GM23248 (cell line): Measurements from ENCODE around the gene SNX32. TPM values are rescaled to one million over a fixed set of nuclear protein-coding genes. Genes with fewer than 3 reads are reported as not detected.
"Not testable (repeated sequence)": the region's sequence is repeated elsewhere in the genome, so short reads cannot be mapped to it uniquely, and the experiment has no call there.

Experiments
- DNase-seq: peaks from one replicate; pipeline ENCODE4 v3.0.0-alpha.2; 2015
- H2AFZ ChIP-seq: fragments of 200-600 bp; sonication (generic); 2 replicates; pipeline ENCODE4 v1.6.1; 2016; ENCODE audit warnings: antibody characterized with exemption
- H3F3A ChIP-seq: fragments of 200-600 bp; sonication (generic); 2 replicates; pipeline ENCODE4 v1.6.1; 2016; ENCODE audit warnings: mild to moderate bottlenecking, antibody characterized with exemption, mixed run types; ENCODE audit not compliant: insufficient read depth
- H3K27ac ChIP-seq: fragments of 200-600 bp; sonication (generic); 2 replicates; pipeline ENCODE4 v1.5.1; 2016; ENCODE audit warnings: mild to moderate bottlenecking
- H3K27me3 ChIP-seq: fragments of 200-600 bp; sonication (generic); replicated peaks from 2 replicates; pipeline ENCODE4 v1.6.1; 2016; ENCODE audit warnings: mild to moderate bottlenecking; ENCODE audit not compliant: insufficient read depth
- H3K36me3 ChIP-seq: fragments of 200-600 bp; sonication (generic); 2 replicates; pipeline ENCODE4 v1.6.1; 2016; ENCODE audit warnings: low read depth, mild to moderate bottlenecking
- H3K4me1 ChIP-seq: fragments of 200-600 bp; sonication (generic); 2 replicates; pipeline ENCODE4 v1.6.1; 2016; ENCODE audit warnings: mild to moderate bottlenecking; ENCODE audit not compliant: insufficient read depth
- H3K4me2 ChIP-seq: fragments of 200-600 bp; sonication (generic); one replicate; pipeline ENCODE4 v1.6.1; 2016; ENCODE audit warnings: mild to moderate bottlenecking; ENCODE audit not compliant: unreplicated experiment
- H3K4me3 ChIP-seq: fragments of 200-600 bp; sonication (generic); 2 replicates; pipeline ENCODE4 v1.5.1; 2016; ENCODE audit warnings: mild to moderate bottlenecking
- H3K79me2 ChIP-seq: fragments of 200-600 bp; sonication (generic); 2 replicates; pipeline ENCODE4 v1.6.1; 2016; ENCODE audit warnings: mild to moderate bottlenecking; ENCODE audit not compliant: insufficient read depth
- H3K9ac ChIP-seq: fragments of 200-600 bp; sonication (generic); 2 replicates; pipeline ENCODE4 v1.6.1; 2016; ENCODE audit warnings: mild to moderate bottlenecking
- H3K9me2 ChIP-seq: fragments of 200-600 bp; sonication (generic); 2 replicates; pipeline ENCODE4 v1.6.1; 2016; ENCODE audit warnings: mixed run types, mild to moderate bottlenecking, moderate library complexity; ENCODE audit not compliant: insufficient read depth
- H3K9me3 ChIP-seq: fragments of 200-600 bp; sonication (generic); one replicate; pipeline ENCODE4 v1.6.1; 2017; ENCODE audit warnings: low read depth
- H4K20me1 ChIP-seq: fragments of 200-600 bp; sonication (generic); 2 replicates; pipeline ENCODE4 v1.6.0; 2016; ENCODE audit not compliant: insufficient read depth
- EZH2 ChIP-seq: fragments of 200-600 bp; sonication (generic); IDR thresholded peaks from 2 replicates; pipeline ENCODE4 v1.6.1; 2018; ENCODE audit warnings: antibody characterized with exemption, mild to moderate bottlenecking; ENCODE audit not compliant: insufficient read depth, poor library complexity, severe bottlenecking
- EZH2phosphoT487 ChIP-seq: fragments of 200-600 bp; sonication (generic); IDR thresholded peaks from 2 replicates; pipeline ENCODE4 v1.6.1; 2018; ENCODE audit warnings: antibody characterized with exemption, moderate library complexity, mild to moderate bottlenecking, low read depth; ENCODE audit not compliant: insufficient read depth
- WGBS, 2 experiments: methylation state at CpG; one replicate each; pipeline ENCODE4 v1.1.6; 2015 to 2017; ENCODE audit warnings: low lambda C conversion rate in 2 of 2, low coverage in 1 of 2; ENCODE audit errors: missing lambda C conversion rate in 2 of 2; 5-methylcytosine and 5-hydroxymethylcytosine counted together
- in situ Hi-C: fragments of 300-500 bp; cut with MboI; formaldehyde crosslinking; loops from 2 replicates; pipeline ENCODE4 v1.15.0; 2020
- polyA plus RNA-seq: library from polyadenylated mRNA; unstranded; fragments of >200 nt; fragmentation: Nextera tagmentation; extraction: Ambion mirVana; gene quantifications from 2 replicates; pipeline ENCODE4 v1.2.1, GENCODE V29; 2016
- total RNA-seq: library from RNA; depleted of rRNA; stranded (reverse); fragments of >200 nt; shearing (Covaris generic); gene quantifications from 2 replicates; pipeline ENCODE4 v1.2.3, GENCODE V29; 2014

The SNX32 gene
- total and polyA plus RNA-seq, 2 experiments from 2014 or later, result 0.51 TPM; not detected in 1

DNA sequence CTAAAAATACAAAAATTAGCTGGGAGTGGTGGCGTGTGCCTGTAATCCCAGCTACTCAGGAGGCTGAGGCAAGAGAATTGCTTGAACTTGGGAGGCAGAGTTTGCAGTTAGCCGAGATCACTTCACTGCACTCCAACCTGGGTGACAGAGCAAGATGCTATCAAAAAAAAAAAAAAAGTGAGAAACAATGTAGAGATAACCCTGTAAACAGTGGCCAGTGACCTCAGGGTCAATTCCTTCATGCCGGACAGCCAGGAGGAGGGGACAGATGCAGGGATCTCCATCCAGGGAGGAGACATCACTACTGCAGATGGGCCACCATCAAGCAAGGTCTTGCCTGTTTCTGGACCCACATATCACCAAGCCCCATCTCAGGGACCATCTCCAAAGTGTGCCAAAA is 14.0 kb downstream of the SNX32 start:
- H3K9ac ChIP-seq, result no peak overlapping the region
- TF ChIP-seq EZH2phosphoT487, result no peak
- peaks cover 20% of the 10 kb centered on the region; the same call in 1 of the 2 replicates for H3F3A ChIP-seq
- no peaks in the 10 kb centered on the region for H4K20me1 ChIP-seq
- no peaks in the 10 kb centered on the region for H3K27me3 ChIP-seq
- no peak overlapping the region for H3K4me3 ChIP-seq
- H3K27ac ChIP-seq, result no peak overlapping the region
- 76 to 82% methylated on average over 3 of the region's 3 CpGs for WGBS, 2 experiments
- peaks cover 5% of the 10 kb centered on the region; the same call in 1 of the 2 replicates for H3K36me3 ChIP-seq
- in situ Hi-C loops, result no loop called here
- no peaks in the 10 kb centered on the region for H3K9me2 ChIP-seq
- no peaks in the 10 kb centered on the region for H3K9me3 ChIP-seq
- peaks cover under 1% of the 10 kb centered on the region; the same call in 1 of the 2 replicates for H3K79me2 ChIP-seq
- DNase-seq, result no peak
- H3K4me2 ChIP-seq, result no peak overlapping the region
- H3K4me1 ChIP-seq, result no peaks in the 10 kb centered on the region
- no peak overlapping the region for H2AFZ ChIP-seq

DNA sequence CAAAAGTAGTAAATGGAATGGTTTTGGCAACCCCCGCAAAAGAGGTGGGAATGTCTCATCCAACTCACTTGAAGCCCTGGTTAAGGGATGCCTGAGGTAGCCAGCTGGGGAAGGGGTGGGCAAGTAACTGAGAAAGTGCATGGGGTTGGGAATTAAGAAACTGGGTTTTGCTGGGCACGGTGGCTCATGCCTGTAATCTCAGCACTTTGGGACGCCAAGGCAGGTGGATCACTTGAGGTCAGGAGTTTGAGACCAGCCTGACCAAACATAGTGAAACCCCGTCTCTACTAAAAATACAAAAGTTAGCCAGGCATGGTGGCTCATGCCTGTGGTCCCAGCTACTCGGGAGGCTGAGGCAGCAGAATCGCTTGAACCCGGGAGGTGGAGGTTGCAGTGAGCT is 14.9 kb downstream of the SNX32 start:
- H3K4me3 ChIP-seq, DNase-seq, H3K9me2 ChIP-seq, H4K20me1 ChIP-seq, H3K27me3 ChIP-seq, in situ Hi-C loops, H3K4me2 ChIP-seq, H3K27ac ChIP-seq, H3K79me2 ChIP-seq, H2AFZ ChIP-seq, H3K4me1 ChIP-seq, H3K9ac ChIP-seq, H3K9me3 ChIP-seq: not testable (repeated sequence)
- Histone ChIP-seq H3K36me3 (peaks cover 13% of the 10 kb centered on the region), H3F3A (peaks cover 30% of the 10 kb centered on the region)
- 65 to 70% methylated on average over 7 of the region's 7 CpGs for WGBS, 2 experiments

DNA sequence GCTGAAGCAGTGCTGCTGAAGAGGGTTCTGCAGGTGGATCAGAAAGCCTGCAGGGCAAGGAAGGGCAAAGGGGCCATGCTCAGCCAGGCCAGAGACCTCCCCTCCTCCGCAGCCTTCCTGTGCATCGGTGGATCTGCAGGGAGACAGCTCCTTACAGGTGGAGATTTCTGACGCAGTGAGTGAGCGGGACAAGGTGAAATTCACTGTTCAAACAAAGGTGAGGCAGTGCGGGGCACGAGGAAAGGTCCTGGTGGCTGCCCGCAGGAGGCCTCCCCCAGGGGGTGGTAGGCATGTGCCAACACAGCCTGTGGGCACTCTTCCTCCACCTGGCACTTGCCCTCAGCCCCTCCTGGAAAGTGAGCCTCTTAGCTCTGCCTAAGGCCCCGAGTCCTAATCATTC is 15.6 kb downstream of the SNX32 start:
- DNase-seq, result no peak
- in situ Hi-C loops, result no loop called here

DNA sequence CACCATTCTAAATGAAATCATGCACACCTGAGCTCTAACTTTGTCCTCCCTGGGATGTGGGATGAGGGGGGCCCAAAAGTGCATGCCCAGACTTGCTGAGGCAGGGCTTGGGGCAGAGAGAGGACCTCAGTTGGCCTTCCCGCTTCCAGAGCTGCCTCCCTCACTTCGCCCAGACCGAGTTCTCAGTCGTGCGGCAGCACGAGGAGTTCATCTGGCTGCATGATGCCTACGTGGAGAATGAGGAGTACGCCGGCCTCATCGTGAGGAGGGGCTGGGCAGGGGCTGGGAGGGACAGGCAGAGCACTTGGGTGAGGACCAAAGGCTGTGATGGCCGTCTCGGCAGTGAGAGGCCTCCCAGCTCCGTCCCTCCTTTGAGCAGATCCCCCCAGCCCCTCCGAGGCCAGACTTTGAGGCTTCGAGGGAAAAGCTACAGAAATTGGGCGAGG is 16.0 kb downstream of the SNX32 start:
- Histone ChIP-seq H3K79me2 (peaks cover 21% of the 10 kb centered on the region), H3K9me2 (no peaks in the 10 kb centered on the region), H3K36me3 (peaks cover 24% of the 10 kb centered on the region), H4K20me1 (peaks cover 12% of the 10 kb centered on the region; the same call in 1 of the 2 replicates), H3K4me1 (no peaks in the 10 kb centered on the region), H2AFZ (no peak overlapping the region), H3K9ac (no peak overlapping the region), H3K9me3 (no peaks in the 10 kb centered on the region), H3F3A (peaks cover 41% of the 10 kb centered on the region), H3K4me2 (no peak overlapping the region), H3K4me3 (no peak overlapping the region), H3K27ac (no peak overlapping the region), H3K27me3 (no peaks in the 10 kb centered on the region)
- in situ Hi-C loops, result no loop called here
- WGBS, 2 experiments, result 19 to 27% methylated on average over 16 of the region's 16 CpGs
- DNase-seq, result no peak
- no peak for TF ChIP-seq EZH2phosphoT487
- no peak for TF ChIP-seq EZH2

More for the DNA sequence above, 15.6 kb downstream of the SNX32 start:
- no peaks in the 10 kb centered on the region for H3K9me3 ChIP-seq
- peaks cover 36% of the 10 kb centered on the region for H3F3A ChIP-seq
- no peak overlapping the region for H3K9ac ChIP-seq
- peaks cover 20% of the 10 kb centered on the region for H3K36me3 ChIP-seq
- peaks cover 16% of the 10 kb centered on the region for H3K79me2 ChIP-seq
- H3K4me2 ChIP-seq, result no peak overlapping the region
- no peak overlapping the region for H3K27ac ChIP-seq
- no peak overlapping the region for H3K4me3 ChIP-seq
- peaks cover 7% of the 10 kb centered on the region; the same call in 1 of the 2 replicates for H4K20me1 ChIP-seq
- no peaks in the 10 kb centered on the region for H3K27me3 ChIP-seq
- H3K9me2 ChIP-seq, result no peaks in the 10 kb centered on the region
- no peak for TF ChIP-seq EZH2
- TF ChIP-seq EZH2phosphoT487, result no peak
- no peak overlapping the region for H2AFZ ChIP-seq
- 74 to 76% methylated on average over 8 of the region's 8 CpGs for WGBS, 2 experiments
- no peaks in the 10 kb centered on the region for H3K4me1 ChIP-seq
